Retinal pigment epithelial cell (primary cell): ENCODE results near the gene DDA1.

Experiments
- DNase-seq: peaks from one replicate; pipeline ENCODE4 v3.0.0-alpha.2; 2010; ENCODE audit warnings: low read depth
- H3K4me3 ChIP-seq: 2 replicates; pipeline ENCODE4 v1.5.1; 2011; ENCODE audit warnings: mild to moderate bottlenecking, low read length, control low read depth, moderate library complexity
- TF ChIP-seq, protein P1 (sequence below): conservative IDR thresholded peaks from 2 replicates; pipeline ENCODE4 v1.5.1; 2011; ENCODE audit warnings: low read depth, low read length, control low read depth, inconsistent platforms

The DDA1 gene

DNA sequence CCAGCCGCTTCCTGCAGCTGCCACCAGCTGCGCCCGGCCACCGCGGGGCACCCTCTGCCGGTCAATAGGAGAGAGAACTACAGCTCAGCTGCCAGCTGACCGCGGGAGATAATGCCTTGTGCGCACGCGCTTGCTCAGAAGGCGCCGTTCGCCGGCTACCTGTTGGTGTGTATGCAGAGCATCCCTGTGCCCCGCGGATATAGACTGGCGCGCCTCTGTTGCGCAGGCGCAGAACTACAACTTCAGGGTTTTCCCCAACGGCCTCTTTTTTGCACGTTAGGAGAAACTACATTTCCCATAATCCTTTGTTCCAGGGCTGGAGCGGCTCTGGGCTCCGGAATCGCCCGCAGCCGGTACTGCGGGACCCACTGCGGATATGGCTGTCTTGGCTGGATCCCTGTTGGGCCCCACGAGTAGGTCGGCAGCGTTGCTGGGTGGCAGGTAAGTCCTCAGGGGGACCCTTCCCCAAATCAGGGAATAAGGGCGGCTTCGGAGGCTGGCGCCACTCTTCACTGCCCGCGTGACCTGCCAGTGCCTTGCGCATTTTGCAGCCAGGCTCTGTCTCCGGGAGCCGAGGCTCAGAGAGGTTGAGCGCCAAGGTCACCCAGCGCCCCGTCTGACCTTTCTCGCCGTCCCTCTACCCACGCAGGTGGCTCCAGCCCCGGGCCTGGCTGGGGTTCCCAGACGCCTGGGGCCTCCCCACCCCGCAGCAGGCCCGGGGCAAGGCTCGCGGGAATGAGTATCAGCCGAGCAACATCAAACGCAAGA is 3.7 kb upstream of the DDA1 start, which contains the start of gene MRPL34:
MRPL34 (plus strand) TSS at position 356 of the 768 bp plus-strand sequence; CDS start at position 377, 21 bp downstream.
- TF ChIP-seq, protein P1, sequence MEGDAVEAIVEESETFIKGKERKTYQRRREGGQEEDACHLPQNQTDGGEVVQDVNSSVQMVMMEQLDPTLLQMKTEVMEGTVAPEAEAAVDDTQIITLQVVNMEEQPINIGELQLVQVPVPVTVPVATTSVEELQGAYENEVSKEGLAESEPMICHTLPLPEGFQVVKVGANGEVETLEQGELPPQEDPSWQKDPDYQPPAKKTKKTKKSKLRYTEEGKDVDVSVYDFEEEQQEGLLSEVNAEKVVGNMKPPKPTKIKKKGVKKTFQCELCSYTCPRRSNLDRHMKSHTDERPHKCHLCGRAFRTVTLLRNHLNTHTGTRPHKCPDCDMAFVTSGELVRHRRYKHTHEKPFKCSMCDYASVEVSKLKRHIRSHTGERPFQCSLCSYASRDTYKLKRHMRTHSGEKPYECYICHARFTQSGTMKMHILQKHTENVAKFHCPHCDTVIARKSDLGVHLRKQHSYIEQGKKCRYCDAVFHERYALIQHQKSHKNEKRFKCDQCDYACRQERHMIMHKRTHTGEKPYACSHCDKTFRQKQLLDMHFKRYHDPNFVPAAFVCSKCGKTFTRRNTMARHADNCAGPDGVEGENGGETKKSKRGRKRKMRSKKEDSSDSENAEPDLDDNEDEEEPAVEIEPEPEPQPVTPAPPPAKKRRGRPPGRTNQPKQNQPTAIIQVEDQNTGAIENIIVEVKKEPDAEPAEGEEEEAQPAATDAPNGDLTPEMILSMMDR, result peak; percentile 83
- DNase-seq, result peak; percentile 95
- H3K4me3 ChIP-seq, result peak within 1 kb of the TSS; percentile 79

DNA sequence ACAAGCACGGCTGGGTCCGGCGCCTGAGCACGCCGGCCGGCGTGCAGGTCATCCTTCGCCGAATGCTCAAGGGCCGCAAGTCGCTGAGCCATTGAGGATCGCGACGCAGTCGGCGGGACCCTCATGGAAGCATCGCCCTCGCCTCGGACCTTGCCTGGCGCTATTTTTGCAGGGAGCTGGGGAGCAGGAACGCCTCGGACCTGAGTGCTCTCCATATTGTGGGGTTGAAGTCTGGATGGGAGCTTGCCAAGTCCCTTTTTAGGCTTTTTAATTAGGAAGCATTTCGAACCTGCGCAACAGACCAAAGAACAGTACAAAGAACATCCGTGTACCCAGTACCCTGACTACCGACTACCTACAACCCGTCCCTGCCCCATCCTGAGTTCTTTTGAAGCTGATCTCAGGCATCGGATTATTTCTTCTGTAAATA is 3.1 kb upstream of the DDA1 start:
- H3K4me3 ChIP-seq, result peak overlapping the region; percentile 79
- no peak for DNase-seq
- TF ChIP-seq, protein P1, result no peak

DNA sequence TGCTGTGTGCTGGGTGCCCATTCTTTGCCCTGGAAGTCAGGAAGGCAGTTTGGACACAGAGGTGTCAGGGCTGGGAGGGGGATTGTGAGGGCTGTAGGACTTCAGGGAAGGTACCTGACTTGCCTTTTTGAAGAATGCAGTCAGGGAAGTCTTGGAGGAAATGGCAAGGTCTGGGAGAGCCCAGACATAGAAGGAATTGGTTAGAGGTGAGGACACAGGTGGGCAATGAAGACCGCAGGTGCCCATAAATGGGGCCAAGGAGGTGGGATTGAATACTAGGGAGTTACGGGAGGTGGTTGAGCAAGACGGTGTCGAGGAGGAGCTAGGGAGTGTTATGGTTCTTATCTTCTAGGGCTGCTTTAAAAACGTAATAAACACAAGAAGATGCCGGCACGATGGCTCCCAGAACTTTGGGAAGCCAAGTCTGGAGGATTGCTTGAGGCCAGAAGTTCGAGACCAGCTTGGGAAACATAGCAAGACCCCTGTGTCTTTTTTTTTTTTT is 1.4 kb upstream of the DDA1 start:
- no peak overlapping the region for H3K4me3 ChIP-seq
- TF ChIP-seq, protein P1, result no peak
- no peak for DNase-seq

DNA sequence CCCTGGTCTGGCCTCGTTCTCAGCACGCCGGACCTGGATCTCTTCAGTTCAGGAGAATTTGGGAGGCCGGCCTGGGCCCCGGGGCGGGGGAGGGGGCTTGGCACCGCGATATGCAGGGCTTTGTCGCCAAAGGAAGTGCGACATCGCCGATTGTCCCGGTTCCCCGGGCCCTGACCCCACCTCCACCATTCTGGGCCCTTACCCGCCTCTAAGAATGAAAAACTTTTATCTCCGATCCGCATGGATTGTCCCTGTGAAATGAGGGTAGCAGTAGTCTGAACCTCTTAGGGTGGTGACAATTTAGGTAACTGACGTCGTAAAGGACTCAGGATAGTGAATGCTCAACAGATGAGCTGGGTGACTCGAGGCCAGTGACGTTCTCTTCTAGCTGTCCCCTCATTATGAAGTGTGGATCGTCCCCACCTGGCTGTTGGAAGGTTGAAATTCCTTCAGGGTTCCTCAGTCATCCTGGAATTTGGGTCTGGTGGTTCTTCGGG is 650 bp downstream of the DDA1 start:
- TF ChIP-seq, protein P1, result no peak
- DNase-seq, result no peak
- H3K4me3 ChIP-seq, result peak overlapping the region; percentile 93

DNA sequence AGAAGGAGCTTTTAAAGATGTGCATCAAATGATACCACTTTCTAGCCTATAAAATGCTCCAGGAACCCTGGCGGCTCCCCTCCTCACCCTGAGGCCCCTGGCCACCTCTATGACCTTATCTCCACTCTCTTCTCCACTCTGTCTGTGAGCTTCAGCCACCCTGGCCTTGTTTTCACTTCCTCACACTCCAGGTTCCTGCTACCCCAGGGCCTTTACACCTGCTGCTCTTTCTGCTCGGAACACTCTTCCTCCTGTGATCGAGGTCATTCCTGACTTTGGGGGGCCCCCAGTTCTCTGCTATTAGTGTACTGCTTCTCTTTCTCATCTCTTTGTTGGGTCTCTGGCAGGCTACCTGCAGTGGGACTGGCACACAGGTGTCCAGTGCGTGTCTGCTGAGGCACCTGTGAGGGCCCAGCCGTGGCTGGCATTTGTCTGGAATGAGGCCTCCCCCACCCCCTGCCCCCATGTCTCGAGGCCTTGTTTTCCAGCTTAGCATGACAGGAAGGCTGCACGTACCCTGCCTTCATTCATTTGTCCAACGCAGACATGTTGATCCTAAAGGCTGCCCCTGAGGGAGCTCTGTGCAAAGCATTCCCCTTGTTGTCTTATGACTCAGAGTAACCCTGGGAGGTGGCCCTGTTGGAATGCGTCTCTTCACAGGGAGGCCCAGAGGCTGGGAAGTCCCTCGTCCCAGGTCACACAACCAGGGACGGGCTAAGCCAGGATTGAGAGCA is 2.3 kb downstream of the DDA1 start:
- no peak overlapping the region for H3K4me3 ChIP-seq
- TF ChIP-seq, protein P1, result no peak
- DNase-seq, result no peak

DNA sequence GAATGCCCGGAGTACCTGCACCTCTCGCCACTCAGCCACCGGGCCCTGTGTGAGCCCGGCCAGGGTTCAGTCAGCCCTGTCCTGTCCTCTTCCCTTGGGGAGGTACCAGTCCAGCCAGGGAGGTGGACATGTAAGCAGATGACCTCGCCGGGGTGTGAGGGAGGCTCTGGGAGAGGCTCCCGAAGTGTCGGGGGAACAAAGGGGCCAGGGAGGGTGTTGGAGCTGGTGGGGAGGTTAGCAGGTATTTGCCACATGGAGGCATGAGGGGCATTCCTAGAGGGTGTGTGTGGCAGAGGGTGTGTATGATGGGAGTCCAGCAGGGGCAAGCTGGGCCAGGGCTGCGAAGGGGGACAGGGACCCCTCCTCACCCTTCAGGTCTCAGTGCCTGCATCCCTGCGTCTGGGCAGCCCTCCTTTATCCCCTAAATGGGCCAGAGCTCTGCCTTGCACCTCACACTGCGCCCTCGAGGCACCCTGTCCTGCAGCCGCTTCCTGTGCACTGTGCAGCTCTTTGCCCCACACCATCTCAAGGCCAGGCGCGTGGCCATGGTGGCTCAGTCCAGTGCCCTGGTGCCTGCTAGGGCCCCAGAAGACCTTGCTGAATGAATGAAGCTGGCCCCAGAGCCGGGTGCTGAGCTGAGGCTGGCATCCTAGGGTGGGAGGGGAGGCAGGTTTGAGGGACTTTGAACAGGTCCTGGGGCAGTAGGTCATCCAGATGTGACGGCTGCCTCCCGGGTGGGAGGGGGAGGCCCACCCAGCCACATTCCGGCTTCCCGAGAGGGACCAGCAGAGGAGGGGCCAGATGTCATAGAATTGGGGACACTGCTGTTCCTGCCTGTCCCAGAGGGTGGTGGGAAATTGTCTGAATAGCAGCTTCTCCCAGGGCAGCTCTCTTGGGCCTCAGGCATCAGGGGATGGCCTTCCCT is 3.1 kb downstream of the DDA1 start:
- no peak overlapping the region for H3K4me3 ChIP-seq
- TF ChIP-seq, protein P1, result no peak
- no peak for DNase-seq
